Esophagus squamous epithelium (tissue), 5 donors: ENCODE data around the gene GLMN. TPM values are rescaled to one million over a fixed set of nuclear protein-coding genes. Genes with fewer than 3 reads are reported as not detected.

Source experiments
- DNase-seq: peaks from one replicate; lab custom pipeline; 2025; lab: John Stamatoyannopoulos, UW
- H3K27ac ChIP-seq, 4 donors: fragments of 200-600 bp; sonication (generic); one replicate each; pipeline ENCODE4 v1.5.1; 2016 to 2019; ENCODE audit warnings: mild to moderate bottlenecking in 1 of 4
- H3K27me3 ChIP-seq, 4 donors: fragments of 200-600 bp; sonication (generic); 1 replicate in 3 of 4; 2 replicates in 1 of 4; pipeline versions ENCODE4 v1.5.1 to v1.6.0; 2017 to 2021; ENCODE audit warnings: antibody characterized with exemption in 1 of 4
- H3K36me3 ChIP-seq, 3 donors: fragments of 200-600 bp; sonication (generic); one replicate each; pipeline ENCODE4 v1.5.1; 2016 to 2019
- H3K4me1 ChIP-seq, 3 donors: fragments of 200-600 bp; sonication (generic); one replicate each; pipeline ENCODE4 v1.5.1; 2017 to 2019
- H3K4me3 ChIP-seq, 4 donors: fragments of 200-600 bp; sonication (generic); 1 replicate in 3 of 4; 2 replicates in 1 of 4; pipeline ENCODE4 v1.5.1; 2016 to 2019; ENCODE audit warnings: mild to moderate bottlenecking in 2 of 4, moderate library complexity in 1 of 4
- H3K9me3 ChIP-seq, 3 donors: fragments of 200-600 bp; sonication (generic); one replicate each; pipeline ENCODE4 v1.5.1; 2016 to 2019
- CTCF ChIP-seq, 6 experiments: fragments of 450-650 bp in 4 of 6; fragments of 200-600 bp in 2 of 6; sonication (generic) in 2 of 6; IDR thresholded peaks; one replicate each; pipeline ENCODE4 v1.5.1; 2016 to 2019; ENCODE audit warnings: antibody characterized with exemption in 6 of 6, mild to moderate bottlenecking in 4 of 6, moderate library complexity in 4 of 6
- POLR2A ChIP-seq, 4 donors: fragments of 450-650 bp; IDR thresholded peaks; one replicate each; pipeline ENCODE4 v1.6.1; 2017; ENCODE audit warnings: antibody characterized with exemption in 4 of 4, mild to moderate bottlenecking in 4 of 4, moderate library complexity in 3 of 4
- WGBS, 2 donors: methylation state at CpG; one replicate each; pipeline ENCODE4 v1.1.5; 2018; 5-methylcytosine and 5-hydroxymethylcytosine counted together
- intact Hi-C: fragments of 100-400 bp; cut with DNase I; formaldehyde crosslinking; loops from one replicate; pipeline ENCODE4 v1.15.0; 2022
- total RNA-seq, 4 donors: library from RNA; depleted of rRNA; stranded (reverse); fragments of >200 nt; gene quantifications; one replicate each; pipeline ENCODE4 v1.1.0, GENCODE V29; 2016
- donor health status: DM: yes; HTN: yes; CAD: no.

GLMN gene
- total RNA-seq: 10 to 100 TPM in 2 of 4 donors, 1 to 10 TPM in 2; 3.9 to 12.0 (median 10.4) TPM

- WGBS, 2 donors: 1% methylated on average over 19 of the region's 76 CpGs; no CpG with 5 or more reads in 1 of the 2 donors
- Histone ChIP-seq H3K36me3 (peaks cover 0 to 26% (median 0%) of the 10 kb centered on the region in 3 donors), H3K4me1 (peaks cover 4 to 34% (median 7%) of the 10 kb centered on the region in 3 donors), H3K4me3 (peak within 1 kb of the TSS; percentile 68 to 97 (median 88)), H3K27ac (peak within 1 kb of the TSS; percentile 94 to 99 (median 96)), H3K27me3 (no peaks in the 10 kb centered on the region), H3K9me3 (no peaks in the 10 kb centered on the region)
- intact Hi-C loops: no loop called here
- peak; percentile 7 for DNase-seq
- TF ChIP-seq CTCF (IDR thresholded peaks at IDR 0.05) (no peak), POLR2A (IDR thresholded peaks at IDR 0.05) (peak in 2 of 4 donors; percentile 69 to 82)
Observed at GRCh38 chr1:92298573-92299476, at the start of gene GLMN, which contains the start of gene RPAP2. Gene GLMN, minus strand, starts transcription at chr1:92298987. Its CDS starts 988 bp downstream, at chr1:92297999. Gene RPAP2, plus strand, starts transcription at chr1:92299059. Its CDS starts 15 bp downstream, at chr1:92299074.

- Histone ChIP-seq H3K27ac (no peak overlapping the region), H3K4me1 (no peaks in the 10 kb centered on the region), H3K27me3 (no peaks in the 10 kb centered on the region), H3K9me3 (no peaks in the 10 kb centered on the region), H3K4me3 (no peak overlapping the region), H3K36me3 (peaks cover 0 to 71% (median 0%) of the 10 kb centered on the region in 3 donors)
- TF ChIP-seq POLR2A (IDR thresholded peaks at IDR 0.05) (no peak), CTCF (IDR thresholded peaks at IDR 0.05) (no peak)
- DNase-seq: no peak
- WGBS, 2 donors: 74 to 75% methylated on average over 1 of the region's 1 CpG
- intact Hi-C loops: no loop called here
Observed at GRCh38 chr1:92346866-92347640, 48.3 kb upstream of the GLMN start.

- intact Hi-C loops: no loop called here
- Histone ChIP-seq H3K27ac (no peak overlapping the region), H3K4me3 (no peak overlapping the region), H3K4me1 (no peaks in the 10 kb centered on the region), H3K36me3 (peaks cover 0 to 53% (median 0%) of the 10 kb centered on the region in 3 donors), H3K27me3 (no peaks in the 10 kb centered on the region), H3K9me3 (no peaks in the 10 kb centered on the region)
- 68 to 90% methylated on average over 3 of the region's 3 CpGs for WGBS, 2 donors
- no peak for TF ChIP-seq CTCF (IDR thresholded peaks at IDR 0.05)
- DNase-seq: no peak
Observed at GRCh38 chr1:92343061-92343460, 44.3 kb upstream of the GLMN start.

GRCh38 chr1:92342401-92342800 lies 43.6 kb upstream of the GLMN start:
- Histone ChIP-seq H3K27me3 (no peaks in the 10 kb centered on the region), H3K36me3 (peaks cover 0 to 49% (median 0%) of the 10 kb centered on the region in 3 donors), H3K9me3 (no peaks in the 10 kb centered on the region), H3K27ac (no peak overlapping the region), H3K4me1 (no peaks in the 10 kb centered on the region), H3K4me3 (no peak overlapping the region)
- DNase-seq: no peak
- 94 to 100% methylated on average over 1 of the region's 1 CpG for WGBS, 2 donors
- TF ChIP-seq POLR2A (IDR thresholded peaks at IDR 0.05) (no peak), CTCF (IDR thresholded peaks at IDR 0.05) (no peak)
- intact Hi-C loops: no loop called here
